PFSK-1 (cell line): ENCODE data around the gene ST3GAL5.

Experiments used
- FOXP2 ChIP-seq: optimal IDR thresholded peaks from 2 replicates; pipeline ENCODE3; 2011; ENCODE audit warnings: borderline replicate concordance, control low read depth, inconsistent platforms; ENCODE audit not compliant: insufficient read depth; ENCODE audit errors: extremely low read length, extremely low read depth
- POLR2AphosphoS5 ChIP-seq: IDR thresholded peaks from 2 replicates; pipeline ENCODE4 v1.6.1; 2012; ENCODE audit warnings: low read depth, mild to moderate bottlenecking, control low read depth, low read length, moderate library complexity
- REST ChIP-seq, 2 experiments: IDR thresholded peaks; 2 replicates each; pipeline versions ENCODE4 v1.6.1 to v1.8.0; 2011 to 2012; ENCODE audit warnings: low read depth in 2 of 2, low read length in 2 of 2, control low read depth in 1 of 2, inconsistent platforms in 1 of 2, mild to moderate bottlenecking in 1 of 2, moderate library complexity in 1 of 2; ENCODE audit not compliant: insufficient read depth in 1 of 2
- SIN3A ChIP-seq: IDR thresholded peaks from 2 replicates; pipeline ENCODE4 v1.6.1; 2012; ENCODE audit warnings: mild to moderate bottlenecking, low read length, moderate library complexity, borderline replicate concordance; ENCODE audit not compliant: insufficient read depth
- TAF1 ChIP-seq: IDR thresholded peaks from 2 replicates; pipeline ENCODE4 v1.6.1; 2012; ENCODE audit warnings: low read length, control low read depth, borderline replicate concordance; ENCODE audit not compliant: insufficient read depth

The ST3GAL5 gene

GRCh38 chr2:85887566-85888019 is 1.2 kb downstream of the ST3GAL5 start:
- TF ChIP-seq POLR2AphosphoS5: no peak
- no peak for TF ChIP-seq SIN3A
- no peak for TF ChIP-seq FOXP2

GRCh38 chr2:85886590-85886989 is 2.2 kb downstream of the ST3GAL5 start:
- TF ChIP-seq REST (IDR thresholded peaks at IDR 0.05; ENCODE audit: insufficient read depth in 1 of 2, low read depth in 2 of 2, low read length in 2 of 2) (no peak), FOXP2 (no peak), POLR2AphosphoS5 (no peak), SIN3A (no peak), TAF1 (no peak)

- TF ChIP-seq TAF1 (no peak), REST (IDR thresholded peaks at IDR 0.05; ENCODE audit: insufficient read depth in 1 of 2, low read depth in 2 of 2, low read length in 2 of 2) (no peak), FOXP2 (no peak), SIN3A (no peak), POLR2AphosphoS5 (no peak)
Observed at GRCh38 chr2:85886141-85886540, 2.6 kb downstream of the ST3GAL5 start.

- no peak for TF ChIP-seq FOXP2
- no peak for TF ChIP-seq SIN3A
- TF ChIP-seq TAF1: no peak
- no peak for TF ChIP-seq POLR2AphosphoS5
- no peak for TF ChIP-seq REST (IDR thresholded peaks at IDR 0.05; ENCODE audit: insufficient read depth in 1 of 2, low read depth in 2 of 2, low read length in 2 of 2)
Observed at GRCh38 chr2:85878719-85879370, 9.9 kb downstream of the ST3GAL5 start.

- TF ChIP-seq FOXP2 (no peak), SIN3A (no peak), TAF1 (no peak), REST (IDR thresholded peaks at IDR 0.05; ENCODE audit: insufficient read depth in 1 of 2, low read depth in 2 of 2, low read length in 2 of 2) (no peak), POLR2AphosphoS5 (no peak)
Observed at GRCh38 chr2:85875350-85876050, 13.3 kb downstream of the ST3GAL5 start.
